GM10248 (cell line): ENCODE data around the gene NOL11.
"Not testable (repeated sequence)": the region's sequence is repeated elsewhere in the genome, so short reads cannot be mapped to it uniquely, and the experiment has no call there.

Experiments used
- CTCF ChIA-PET: fragments of 300-600 bp; sonication (Branson Sonifier 250); formaldehyde crosslinking; extraction: SDS; loops from one replicate; lab custom pipeline; 2021; ENCODE audit warnings: antibody characterized with exemption; lab: Yijun Ruan, JAX
- POLR2A ChIA-PET: fragments of 350-650 bp; sonication (Branson Sonifier 250); formaldehyde crosslinking; extraction: SDS; loops from one replicate; lab custom pipeline; 2020; ENCODE audit warnings: antibody characterized with exemption; lab: Yijun Ruan, JAX
- DNase-seq: peaks from one replicate; pipeline ENCODE4 v3.0.0; 2012; ENCODE audit errors: extremely low spot score
- TF ChIP-seq, protein P1 (sequence below): IDR thresholded peaks from 2 replicates; pipeline ENCODE4 v1.5.1; 2012; ENCODE audit warnings: mild to moderate bottlenecking, low read depth; ENCODE audit errors: extremely low read depth, missing control alignments, control extremely low read depth

NOL11 gene

DNA sequence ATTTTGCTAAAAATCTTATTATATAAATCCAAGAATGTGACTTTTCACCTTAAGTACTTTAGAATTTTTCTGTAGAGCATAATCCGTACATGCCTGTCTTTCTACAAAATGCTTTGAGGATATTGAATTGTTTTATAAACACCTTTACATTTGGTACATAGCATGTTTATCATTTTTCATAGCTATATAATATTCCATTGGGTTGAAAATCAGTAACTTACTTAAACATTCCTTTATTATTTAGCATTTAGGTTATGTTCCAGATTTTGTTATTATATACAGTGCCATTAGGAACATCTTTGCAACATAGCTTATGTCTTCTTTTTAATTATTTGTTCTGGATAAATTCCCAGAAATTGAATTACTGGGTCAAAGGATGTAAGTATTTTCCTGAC, 17.0 kb upstream of the NOL11 start:
- ChIA-PET POLR2A (no interaction called here), CTCF (interaction anchor here (1.2 to 1.3 kb wide), 2 partner anchors 11 to 72 kb away, joined by 4 to 6 read pairs; no protein-coding TSS in a partner anchor)
- DNase-seq, result no peak
- TF ChIP-seq, protein P1, sequence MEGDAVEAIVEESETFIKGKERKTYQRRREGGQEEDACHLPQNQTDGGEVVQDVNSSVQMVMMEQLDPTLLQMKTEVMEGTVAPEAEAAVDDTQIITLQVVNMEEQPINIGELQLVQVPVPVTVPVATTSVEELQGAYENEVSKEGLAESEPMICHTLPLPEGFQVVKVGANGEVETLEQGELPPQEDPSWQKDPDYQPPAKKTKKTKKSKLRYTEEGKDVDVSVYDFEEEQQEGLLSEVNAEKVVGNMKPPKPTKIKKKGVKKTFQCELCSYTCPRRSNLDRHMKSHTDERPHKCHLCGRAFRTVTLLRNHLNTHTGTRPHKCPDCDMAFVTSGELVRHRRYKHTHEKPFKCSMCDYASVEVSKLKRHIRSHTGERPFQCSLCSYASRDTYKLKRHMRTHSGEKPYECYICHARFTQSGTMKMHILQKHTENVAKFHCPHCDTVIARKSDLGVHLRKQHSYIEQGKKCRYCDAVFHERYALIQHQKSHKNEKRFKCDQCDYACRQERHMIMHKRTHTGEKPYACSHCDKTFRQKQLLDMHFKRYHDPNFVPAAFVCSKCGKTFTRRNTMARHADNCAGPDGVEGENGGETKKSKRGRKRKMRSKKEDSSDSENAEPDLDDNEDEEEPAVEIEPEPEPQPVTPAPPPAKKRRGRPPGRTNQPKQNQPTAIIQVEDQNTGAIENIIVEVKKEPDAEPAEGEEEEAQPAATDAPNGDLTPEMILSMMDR, result no peak

DNA sequence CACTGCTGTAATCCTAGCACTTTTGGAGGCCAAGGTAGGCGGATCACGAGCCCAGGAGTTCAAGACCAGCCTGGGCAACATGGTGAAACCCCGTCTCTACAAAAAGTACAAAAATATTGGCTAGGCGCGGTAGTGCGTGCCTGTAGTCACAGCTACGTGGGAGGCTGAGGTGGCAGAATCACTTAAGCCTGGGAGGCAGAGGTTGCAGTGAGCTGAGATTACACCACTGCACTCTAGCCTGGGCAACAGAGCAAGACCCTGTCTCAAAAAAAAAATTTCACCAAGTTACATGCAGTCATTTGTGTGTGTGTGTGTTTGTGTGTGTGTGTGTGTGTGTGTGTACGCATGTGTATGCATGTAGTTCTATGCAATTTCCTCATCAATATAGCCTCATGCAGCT, 14.9 kb upstream of the NOL11 start:
- DNase-seq, CTCF ChIA-PET, POLR2A ChIA-PET: not testable (repeated sequence)

DNA sequence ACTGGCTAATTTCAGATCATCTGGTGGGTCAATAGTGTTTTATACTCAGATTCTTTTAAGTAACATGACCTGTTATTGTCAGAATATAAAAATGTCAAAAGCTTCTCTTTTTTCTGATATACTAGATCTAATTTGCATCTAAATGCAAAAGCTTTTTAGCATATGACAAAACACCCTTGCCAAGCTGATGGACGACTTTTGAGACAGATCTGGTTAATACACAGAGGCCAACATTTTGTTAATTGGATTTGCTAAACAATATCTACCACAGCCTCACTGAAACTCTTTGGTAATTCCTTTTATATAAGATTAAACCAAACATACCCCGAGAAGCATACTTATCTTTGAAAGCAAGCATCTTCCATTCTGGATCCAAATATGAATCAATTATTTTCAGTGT, 10.3 kb upstream of the NOL11 start:
- DNase-seq, result no peak
- CTCF ChIA-PET, result interaction anchor here (1.2 to 2.9 kb wide), 3 partner anchors 8 to 17 kb away, joined by 4 to 13 read pairs (median 7); partner anchors contain the start of gene NOL11
- TF ChIP-seq, protein P1, result no peak
- POLR2A ChIA-PET, result no interaction called here

DNA sequence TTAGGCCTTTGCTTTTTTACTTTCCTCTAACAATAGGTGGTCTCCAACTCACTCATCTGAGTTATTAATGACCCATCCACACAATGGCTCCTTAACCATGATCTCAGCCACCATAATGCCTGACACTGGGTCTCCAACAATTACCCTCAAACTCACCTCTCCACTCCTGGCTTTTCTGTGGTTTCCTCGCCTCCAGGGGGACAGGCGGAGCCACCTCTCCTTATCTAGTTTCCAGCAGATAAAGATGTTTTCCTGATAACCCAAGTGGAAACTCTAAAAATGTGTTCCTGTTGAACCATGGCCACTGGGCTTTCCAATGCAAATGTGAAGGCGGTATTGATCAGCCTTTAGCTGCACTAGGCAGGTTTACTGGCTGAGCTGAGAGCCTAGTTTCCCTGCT, 9.4 kb upstream of the NOL11 start:
- ChIA-PET CTCF (interaction anchor here (1.0 to 2.9 kb wide), 4 partner anchors 9 to 18 kb away, joined by 4 to 13 read pairs (median 4); partner anchors contain the start of gene NOL11), POLR2A (no interaction called here)
- TF ChIP-seq, protein P1, result no peak
- DNase-seq, result no peak

DNA sequence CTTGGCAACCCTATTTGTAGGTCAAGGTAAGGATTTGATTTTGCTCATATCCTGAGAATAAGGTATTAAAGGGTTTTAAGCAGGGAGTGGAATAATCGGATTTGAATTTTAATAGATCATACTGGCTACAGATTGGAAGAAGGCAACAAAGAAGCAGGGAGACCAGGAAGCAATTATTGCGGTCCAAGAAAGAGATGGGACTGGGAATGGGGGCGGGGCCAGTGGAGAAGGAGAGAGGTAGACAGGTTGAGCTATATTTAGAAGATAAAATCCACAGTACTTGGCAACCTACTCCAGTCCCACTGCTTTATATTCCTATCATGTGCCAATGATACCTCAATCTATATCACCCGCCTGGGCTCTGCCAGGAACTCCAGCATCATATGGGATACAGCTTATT, 5.8 kb upstream of the NOL11 start:
- DNase-seq, result no peak
- POLR2A ChIA-PET, result interaction anchor here (0.6 to 0.7 kb wide), 2 partner anchors 27 to 348 kb away, joined by 3 to 10 read pairs; no protein-coding TSS in a partner anchor
- CTCF ChIA-PET, result interaction anchor here (1.4 to 1.8 kb wide), 2 partner anchors 18 to 22 kb away, joined by 3 to 4 read pairs; no protein-coding TSS in a partner anchor
- TF ChIP-seq, protein P1, result no peak

DNA sequence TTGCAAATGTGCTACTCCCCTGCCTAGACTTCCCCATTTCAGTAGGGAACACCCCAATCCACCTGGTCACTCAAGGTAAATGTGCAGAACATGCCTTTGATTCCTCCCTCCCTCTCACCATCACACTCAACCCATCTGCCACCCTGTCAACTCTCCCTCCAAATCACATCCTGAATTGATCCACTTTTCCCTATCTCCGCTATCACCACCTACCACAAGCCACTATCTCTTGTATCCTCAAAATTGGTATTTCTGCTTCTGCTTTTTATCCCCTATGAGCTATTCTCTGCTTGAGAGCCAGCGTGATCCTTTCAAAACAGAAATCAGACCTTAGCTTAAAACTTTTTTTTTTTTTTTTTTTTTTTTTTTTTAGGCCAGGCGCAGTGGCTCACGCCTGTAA, 5.4 kb upstream of the NOL11 start:
- POLR2A ChIA-PET, result interaction anchor here (0.6 to 0.7 kb wide), 2 partner anchors 27 to 348 kb away, joined by 3 to 10 read pairs; no protein-coding TSS in a partner anchor

DNA sequence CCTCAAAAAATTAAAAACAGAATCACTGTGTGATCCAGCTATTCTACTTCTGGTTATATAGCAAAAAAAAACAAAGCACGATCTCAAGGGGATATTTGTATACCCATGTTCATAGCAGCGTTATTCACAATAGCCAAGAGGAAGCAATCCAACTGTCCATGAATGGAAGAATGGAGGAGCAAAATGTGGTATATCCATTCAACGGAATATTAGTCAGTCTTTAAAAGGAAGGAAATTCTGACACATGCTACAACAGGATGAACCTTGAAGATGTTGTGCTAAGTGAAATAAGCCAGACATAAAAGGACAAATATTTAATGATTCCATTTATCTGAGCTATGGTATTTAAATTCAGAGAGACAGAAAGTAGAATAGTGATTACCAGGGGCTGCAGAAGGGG, 4.6 kb upstream of the NOL11 start:
- ChIA-PET POLR2A (interaction anchor here (0.7 kb wide), 1 partner anchor 727 kb away, joined by 3 read pairs; no protein-coding TSS in a partner anchor), CTCF (interaction anchor here (1.4 to 1.5 kb wide), 2 partner anchors 23 to 334 kb away, joined by 3 to 4 read pairs; no protein-coding TSS in a partner anchor)
- DNase-seq, result no peak
- TF ChIP-seq, protein P1, result no peak

More for the DNA sequence above, 5.4 kb upstream of the NOL11 start:
- no peak for DNase-seq
- CTCF ChIA-PET, result interaction anchor here (1.4 kb wide), 1 partner anchor 22 kb away, joined by 3 read pairs; no protein-coding TSS in a partner anchor
- TF ChIP-seq, protein P1, result no peak
